SH-SY5Y (cell line): ENCODE measurements around the gene IQCE.

Experiments used
- GATA2 ChIP-seq: IDR thresholded peaks from 2 replicates; pipeline ENCODE4 v1.6.1; 2011; ENCODE audit warnings: mild to moderate bottlenecking, low read depth, low read length
- GATA3 ChIP-seq: IDR thresholded peaks from 2 replicates; pipeline ENCODE4 v1.6.1; 2011; ENCODE audit warnings: low read depth, mild to moderate bottlenecking, low read length, moderate library complexity

GRCh38 chr7:2572101-2572842 lies 13.5 kb downstream of the IQCE start:
- TF ChIP-seq GATA2 (no peak), GATA3 (no peak)
